GM23248 (cell line): ENCODE data around the gene DOCK3.

ENCODE experiments used
- EZH2 ChIP-seq: fragments of 200-600 bp; sonication (generic); IDR thresholded peaks from 2 replicates; pipeline ENCODE4 v1.6.1; 2018; ENCODE audit warnings: antibody characterized with exemption, mild to moderate bottlenecking; ENCODE audit not compliant: insufficient read depth, poor library complexity, severe bottlenecking
- EZH2phosphoT487 ChIP-seq: fragments of 200-600 bp; sonication (generic); IDR thresholded peaks from 2 replicates; pipeline ENCODE4 v1.6.1; 2018; ENCODE audit warnings: antibody characterized with exemption, moderate library complexity, mild to moderate bottlenecking, low read depth; ENCODE audit not compliant: insufficient read depth

DNA sequence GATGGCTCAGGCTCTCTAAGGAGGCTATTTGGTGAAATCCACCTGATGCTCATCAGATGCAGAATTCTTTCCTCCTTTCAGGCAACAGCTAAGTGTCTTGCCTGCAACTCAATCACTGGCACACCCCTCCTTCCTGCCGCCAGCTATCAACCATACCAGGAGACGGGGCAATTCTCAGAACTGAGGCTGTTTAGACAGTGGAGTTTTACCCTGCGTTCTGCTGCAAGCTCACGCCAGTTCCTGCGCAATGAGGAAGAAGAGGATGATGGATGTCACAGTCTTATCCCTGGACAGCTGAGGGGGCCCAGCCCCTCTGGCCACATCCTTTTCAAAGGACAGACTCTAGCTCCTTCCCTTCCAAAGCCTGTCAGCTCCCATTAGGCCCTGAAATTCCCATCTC, 703.3 kb downstream of the DOCK3 start:
- TF ChIP-seq EZH2phosphoT487 = no peak
- no peak for TF ChIP-seq EZH2
